ENCODE results near the gene MAK. TPM values are rescaled to one million over a fixed set of nuclear protein-coding genes. Genes with fewer than 3 reads are reported as not detected.

MAK gene
- total and polyA plus RNA-seq, 2 of the 13 experiments (the other 11 are each of a cell fraction or from before 2014, with no cell fraction given), result 0.04 TPM; not detected in 1

GRCh38 chr6:10801224-10801848, 37.0 kb downstream of the MAK start (continued):
- TF ChIP-seq HOXA7 (CRISPR knock-in tag; IDR thresholded peaks at IDR 0.05), result no peak
- no peak for TF ChIP-seq NCOR1 (IDR thresholded peaks at IDR 0.05; ENCODE audit: borderline replicate concordance, low read length)
- no peak for TF ChIP-seq ZNF503 (CRISPR knock-in tag; IDR thresholded peaks at IDR 0.05)
- no peak for TF ChIP-seq RBFOX2 (IDR thresholded peaks at IDR 0.05; ENCODE audit: low read depth, low read length)
- no peak for TF ChIP-seq MXD1 (CRISPR knock-in tag; IDR thresholded peaks at IDR 0.05)
- no peak for TF ChIP-seq ZNF143 (CRISPR knock-in tag; IDR thresholded peaks at IDR 0.05)
- no peak for TF ChIP-seq ZFP36 (IDR thresholded peaks at IDR 0.05; ENCODE audit: borderline replicate concordance, low read depth, low read length, partially characterized antibody)
- TF ChIP-seq ARNT (IDR thresholded peaks at IDR 0.05), result no peak
- TF ChIP-seq ZNF574 (CRISPR knock-in tag; IDR thresholded peaks at IDR 0.05), result no peak
- no peak for TF ChIP-seq ZFX (CRISPR knock-in tag; IDR thresholded peaks at IDR 0.05; ENCODE audit: low read depth)
- TF ChIP-seq HNRNPK (IDR thresholded peaks at IDR 0.05; ENCODE audit: low read depth, low read length, poor library complexity, severe bottlenecking), result no peak
- TF ChIP-seq ZNF770 (CRISPR knock-in tag; IDR thresholded peaks at IDR 0.05), result no peak
- TF ChIP-seq ZNF557 (CRISPR knock-in tag; IDR thresholded peaks at IDR 0.05), result no peak
- TF ChIP-seq ZNF597 (CRISPR knock-in tag; IDR thresholded peaks at IDR 0.05), result no peak
- no peak for TF ChIP-seq GLMP (CRISPR knock-in tag; IDR thresholded peaks at IDR 0.05; ENCODE audit: borderline replicate concordance)
- no peak for TF ChIP-seq KLF13 (CRISPR knock-in tag; IDR thresholded peaks at IDR 0.05)
- TF ChIP-seq TFE3 (CRISPR knock-in tag; IDR thresholded peaks at IDR 0.05), result no peak
- TF ChIP-seq ZNF614 (CRISPR knock-in tag; IDR thresholded peaks at IDR 0.05; ENCODE audit: borderline replicate concordance), result no peak
